Cardiac muscle cell (in vitro differentiated cells and primary cell): Measurements from ENCODE around the gene RIPK3. TPM values are rescaled to one million over a fixed set of nuclear protein-coding genes. Genes with fewer than 3 reads are reported as not detected.

Source experiments
- DNase-seq, 2 donors: peaks; one replicate each; pipeline versions ENCODE4 v3.0.0 to v3.0.0-alpha.2; 2010 to 2017; ENCODE audit warnings: low read depth in 1 of 2, low spot score in 1 of 2
- H3K27ac ChIP-seq: fragments of 200-600 bp; sonication (generic); 2 replicates; pipeline ENCODE4 v1.5.1; 2016
- H3K27me3 ChIP-seq: fragments of 200-600 bp; sonication (generic); 2 replicates; pipeline ENCODE4 v1.6.0; 2016; ENCODE audit warnings: control low read depth
- H3K36me3 ChIP-seq: fragments of 200-600 bp; sonication (generic); 2 replicates; pipeline ENCODE4 v1.5.1; 2016; ENCODE audit warnings: control low read depth
- H3K4me1 ChIP-seq: fragments of 200-600 bp; sonication (generic); 2 replicates; pipeline ENCODE4 v1.8.1; 2017; ENCODE audit warnings: low read depth, mild to moderate bottlenecking, mixed run types
- H3K4me3 ChIP-seq: fragments of 200-600 bp; sonication (generic); 2 replicates; pipeline ENCODE4 v1.5.1; 2016; ENCODE audit warnings: mild to moderate bottlenecking
- H3K9me3 ChIP-seq: fragments of 200-600 bp; sonication (generic); 2 replicates; pipeline ENCODE4 v1.5.1; 2017; ENCODE audit warnings: low read depth, mild to moderate bottlenecking, control low read depth
- polyA plus RNA-seq: library from polyadenylated mRNA; unstranded; fragments of >200 nt; fragmentation: Nextera tagmentation; extraction: Ambion mirVana; gene quantifications from 2 replicates; pipeline ENCODE4 v1.2.1, GENCODE V29; 2016
- total RNA-seq: library from RNA; depleted of rRNA; stranded (reverse); fragments of >200 nt; gene quantifications from 2 replicates; pipeline ENCODE4 v1.2.3, GENCODE V29; 2016
- TF ChIP-seq, protein P1 (sequence below): IDR thresholded peaks from 2 replicates; pipeline ENCODE4 v1.5.1; 2012; ENCODE audit warnings: low read depth, mild to moderate bottlenecking, low read length

The RIPK3 gene
- total and polyA plus RNA-seq, 2 experiments from 2014 or later, result 0.24 TPM; not detected in 1

DNA sequence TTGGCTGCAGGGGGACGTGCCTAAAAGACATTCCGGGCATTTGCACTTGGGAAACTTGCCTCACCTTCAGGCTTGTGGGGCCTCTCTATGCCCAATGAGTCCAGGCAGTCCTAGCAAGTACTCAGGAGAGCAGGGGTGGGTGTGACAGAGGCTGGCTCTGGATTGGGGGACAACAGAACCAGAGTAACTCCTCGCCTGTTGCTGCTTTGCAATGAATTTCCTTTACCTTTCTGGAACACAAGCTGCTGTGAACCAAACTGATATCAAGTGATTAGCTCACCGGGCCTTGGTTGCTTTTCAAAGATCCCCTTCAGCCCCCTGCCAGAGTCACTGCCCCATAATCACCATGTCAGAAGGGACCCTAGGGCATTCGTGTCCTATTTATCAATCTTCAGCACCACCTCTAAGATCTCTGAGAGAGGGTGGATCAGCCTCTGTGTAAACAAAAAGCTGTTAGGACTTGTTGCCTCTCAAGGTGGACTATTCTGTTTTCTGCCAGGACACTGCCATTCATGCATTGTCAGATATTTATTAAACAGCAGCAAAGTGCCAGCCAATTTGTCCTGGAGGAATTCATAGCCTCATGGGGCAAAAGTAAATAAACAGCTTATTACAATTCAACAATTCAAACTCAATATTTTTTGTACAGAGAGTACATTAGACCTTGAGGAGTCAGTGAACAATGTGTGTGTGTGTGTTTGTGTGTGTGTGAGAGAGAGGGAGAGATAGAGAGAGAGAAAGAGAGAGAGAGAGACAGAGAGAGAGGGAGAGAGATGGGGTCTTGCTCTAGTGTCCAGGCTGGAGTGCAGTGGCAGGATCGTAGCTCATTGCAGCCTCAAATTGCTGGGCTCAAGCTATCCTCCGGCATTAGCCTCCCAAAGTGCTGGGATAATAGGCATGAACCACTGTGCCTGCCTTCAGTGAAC lies 39.5 kb upstream of the RIPK3 start:
- no peaks in the 10 kb centered on the region for H3K4me1 ChIP-seq
- H3K36me3 ChIP-seq, result peaks cover 4% of the 10 kb centered on the region
- no peaks in the 10 kb centered on the region for H3K9me3 ChIP-seq
- TF ChIP-seq, protein P1, sequence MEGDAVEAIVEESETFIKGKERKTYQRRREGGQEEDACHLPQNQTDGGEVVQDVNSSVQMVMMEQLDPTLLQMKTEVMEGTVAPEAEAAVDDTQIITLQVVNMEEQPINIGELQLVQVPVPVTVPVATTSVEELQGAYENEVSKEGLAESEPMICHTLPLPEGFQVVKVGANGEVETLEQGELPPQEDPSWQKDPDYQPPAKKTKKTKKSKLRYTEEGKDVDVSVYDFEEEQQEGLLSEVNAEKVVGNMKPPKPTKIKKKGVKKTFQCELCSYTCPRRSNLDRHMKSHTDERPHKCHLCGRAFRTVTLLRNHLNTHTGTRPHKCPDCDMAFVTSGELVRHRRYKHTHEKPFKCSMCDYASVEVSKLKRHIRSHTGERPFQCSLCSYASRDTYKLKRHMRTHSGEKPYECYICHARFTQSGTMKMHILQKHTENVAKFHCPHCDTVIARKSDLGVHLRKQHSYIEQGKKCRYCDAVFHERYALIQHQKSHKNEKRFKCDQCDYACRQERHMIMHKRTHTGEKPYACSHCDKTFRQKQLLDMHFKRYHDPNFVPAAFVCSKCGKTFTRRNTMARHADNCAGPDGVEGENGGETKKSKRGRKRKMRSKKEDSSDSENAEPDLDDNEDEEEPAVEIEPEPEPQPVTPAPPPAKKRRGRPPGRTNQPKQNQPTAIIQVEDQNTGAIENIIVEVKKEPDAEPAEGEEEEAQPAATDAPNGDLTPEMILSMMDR, result no peak
- H3K27ac ChIP-seq, result peak overlapping the region; percentile 34
- no peak for DNase-seq
- no peaks in the 10 kb centered on the region for H3K27me3 ChIP-seq
- H3K4me3 ChIP-seq, result no peak overlapping the region

DNA sequence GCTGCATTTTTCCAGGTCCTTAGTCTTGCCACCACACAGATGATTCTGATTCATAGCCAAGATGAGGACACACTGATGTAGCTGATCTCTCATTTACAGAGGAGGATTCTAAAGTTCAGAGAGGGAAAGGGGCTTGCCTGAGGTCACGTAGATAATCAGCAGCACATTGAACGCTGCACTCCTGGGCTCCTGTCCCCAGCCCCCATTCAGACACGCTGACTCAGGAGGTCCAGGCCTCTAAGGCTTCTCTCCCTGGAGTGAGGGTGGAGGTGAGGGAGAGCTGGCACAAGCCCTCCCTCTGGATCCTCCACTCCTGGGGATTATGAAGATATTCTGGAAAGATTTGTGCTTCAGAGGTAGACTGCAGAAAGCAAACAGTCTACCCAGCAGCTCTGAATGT lies 38.5 kb upstream of the RIPK3 start:
- no peak overlapping the region for H3K4me3 ChIP-seq
- peaks cover 8% of the 10 kb centered on the region for H3K36me3 ChIP-seq
- no peaks in the 10 kb centered on the region for H3K27me3 ChIP-seq
- H3K4me1 ChIP-seq, result no peaks in the 10 kb centered on the region
- DNase-seq, result no peak
- TF ChIP-seq, protein P1, result no peak
- H3K27ac ChIP-seq, result peak overlapping the region; percentile 34
- no peaks in the 10 kb centered on the region for H3K9me3 ChIP-seq

DNA sequence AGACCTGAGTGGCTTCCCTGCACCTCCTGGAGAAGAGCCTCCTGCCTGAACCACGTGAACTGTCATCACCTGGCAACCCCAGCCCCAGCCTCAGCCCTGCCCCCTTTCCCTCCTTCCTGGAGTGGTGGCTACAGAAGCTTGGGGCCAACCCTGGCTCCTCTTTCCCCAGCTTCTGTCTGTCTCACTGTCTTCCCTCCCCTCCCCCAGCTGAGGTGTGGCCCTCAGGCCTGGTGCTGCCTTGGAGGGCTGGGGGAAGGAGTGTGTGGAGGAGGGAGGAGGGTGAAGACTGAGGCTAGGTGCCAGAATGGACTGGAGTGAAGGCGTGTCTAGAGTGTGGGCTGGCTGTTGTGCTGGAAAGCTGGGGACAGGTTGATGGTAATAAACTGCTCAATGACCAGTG lies 37.9 kb upstream of the RIPK3 start:
- Histone ChIP-seq H3K4me3 (no peak overlapping the region), H3K27ac (peak overlapping the region; percentile 23), H3K4me1 (no peaks in the 10 kb centered on the region), H3K27me3 (no peaks in the 10 kb centered on the region), H3K36me3 (peaks cover 14% of the 10 kb centered on the region), H3K9me3 (no peaks in the 10 kb centered on the region)
- TF ChIP-seq, protein P1, result no peak
- DNase-seq, result peak in 1 of 2 donors; percentile 32

DNA sequence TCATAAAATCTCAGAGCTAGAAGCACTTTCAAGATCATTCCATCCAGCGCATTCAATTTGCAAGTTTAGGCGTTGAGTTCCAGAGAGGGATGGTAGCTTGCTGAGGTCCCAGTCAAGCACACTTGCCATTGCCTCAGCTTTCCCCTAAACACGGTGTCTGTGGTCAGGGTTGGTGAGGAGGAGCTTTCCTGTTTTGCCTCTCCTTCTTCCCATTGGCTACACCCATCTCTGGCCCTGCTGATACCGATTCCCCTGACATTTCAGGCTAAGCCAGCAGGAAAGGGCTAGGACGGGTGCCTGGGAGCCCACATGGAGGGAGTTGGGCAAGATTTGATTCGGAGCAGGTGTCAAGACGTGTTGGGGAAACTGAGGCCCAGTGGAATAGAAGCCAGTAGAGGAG lies 37.3 kb upstream of the RIPK3 start:
- no peaks in the 10 kb centered on the region for H3K9me3 ChIP-seq
- H3K36me3 ChIP-seq, result peaks cover 14% of the 10 kb centered on the region
- H3K4me3 ChIP-seq, result no peak overlapping the region
- no peaks in the 10 kb centered on the region for H3K27me3 ChIP-seq
- DNase-seq, result no peak
- TF ChIP-seq, protein P1, result no peak
- no peak overlapping the region for H3K27ac ChIP-seq
- H3K4me1 ChIP-seq, result no peaks in the 10 kb centered on the region

DNA sequence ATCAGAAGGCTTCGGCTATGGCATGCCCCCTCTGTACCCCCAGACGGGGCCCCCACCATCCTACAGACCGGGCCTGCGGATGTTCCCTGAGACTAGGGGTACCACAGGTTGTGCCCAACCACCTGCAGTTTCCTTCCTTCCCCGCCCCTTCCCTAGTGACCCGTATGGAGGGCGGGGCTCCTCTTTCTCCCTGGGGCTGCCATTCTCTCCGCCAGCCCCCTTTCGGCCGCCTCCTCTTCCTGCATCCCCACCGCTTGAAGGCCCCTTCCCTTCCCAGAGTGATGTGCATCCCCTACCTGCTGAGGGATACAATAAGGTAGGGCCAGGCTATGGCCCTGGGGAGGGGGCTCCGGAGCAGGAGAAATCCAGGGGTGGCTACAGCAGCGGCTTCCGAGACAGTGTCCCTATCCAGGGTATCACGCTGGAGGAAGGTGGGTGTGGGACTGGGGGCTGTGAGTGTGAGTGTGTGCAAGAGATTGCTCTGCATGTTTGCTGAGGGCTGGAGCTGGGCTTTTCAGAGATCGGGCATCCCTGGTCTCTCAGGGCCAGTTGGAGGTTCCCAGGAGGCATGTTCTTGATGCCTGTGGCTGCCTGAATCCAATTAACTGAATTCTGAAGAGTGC lies 36.8 kb upstream of the RIPK3 start:
- no peak for DNase-seq
- no peak overlapping the region for H3K4me3 ChIP-seq

More for the DNA sequence above, 36.8 kb upstream of the RIPK3 start:
- TF ChIP-seq, protein P1, result no peak
- Histone ChIP-seq H3K27ac (no peak overlapping the region), H3K9me3 (no peaks in the 10 kb centered on the region), H3K27me3 (no peaks in the 10 kb centered on the region), H3K4me1 (no peaks in the 10 kb centered on the region), H3K36me3 (peaks cover 14% of the 10 kb centered on the region)
